Measurements from ENCODE around the gene YEATS2. TPM values are rescaled to one million over a fixed set of nuclear protein-coding genes. Genes with fewer than 3 reads are reported as not detected.

Gene YEATS2
- polyA plus RNA-seq, 1 of the 3 experiments (the other 2 are of a cell fraction), result 19.9 TPM

- WGBS (ENCODE audit: low lambda C conversion rate), result 96% methylated on average over 5 of the region's 5 CpGs
- Histone ChIP-seq H3K9me3 (no peaks in the 10 kb centered on the region), H3K9me2 (no peaks in the 10 kb centered on the region), H3F3A (replicated peaks; ENCODE audit: insufficient read depth) (no peaks in the 10 kb centered on the region), H3K79me2 (ENCODE audit: insufficient read depth) (no peaks in the 10 kb centered on the region), H2AFZ (ENCODE audit: low read depth) (no peak overlapping the region), H4K20me1 (ENCODE audit: insufficient read depth) (no peaks in the 10 kb centered on the region), H3K4me3 (ENCODE audit: low read depth in 2 of 2, low read length in 1 of 2) (no peak overlapping the region), H3K27me3 (ENCODE audit: insufficient read depth) (no peaks in the 10 kb centered on the region), H3K4me1 (ENCODE audit: control insufficient read depth in 1 of 2, insufficient read depth in 2 of 2, low read depth in 1 of 2, low read length in 1 of 2) (no peaks in the 10 kb centered on the region), H3K9ac (no peak overlapping the region), H3K27ac (ENCODE audit: low read depth in 2 of 2, low read length in 1 of 2) (no peak overlapping the region), H3K36me3 (replicated peaks in 1 of 2; ENCODE audit: control insufficient read depth in 1 of 2, insufficient read depth in 2 of 2, low read length in 1 of 2) (peaks cover 61 to 85% of the 10 kb centered on the region in 2 experiments), H3K4me2 (no peak overlapping the region)
- ChIA-PET CTCF (interaction anchor here (0.7 to 1.7 kb wide), 3 partner anchors 13 to 35 kb away, joined by 3 to 5 read pairs (median 3); no protein-coding TSS in a partner anchor), POLR2A (no interaction called here)
- TF ChIP-seq ZBTB33 (IDR thresholded peaks at IDR 0.05; ENCODE audit: borderline replicate concordance, low read depth), result no peak
- TF ChIP-seq SMC3 (IDR thresholded peaks at IDR 0.05; ENCODE audit: low read depth, low read length), result no peak
- TF ChIP-seq GATA2 (CRISPR knock-in tag; IDR thresholded peaks at IDR 0.05), result no peak
- no peak for DNase-seq
Observed at GRCh38 chr3:183754052-183754451, 56.5 kb downstream of the YEATS2 start.

- TF ChIP-seq EP300 (IDR thresholded peaks at IDR 0.05; ENCODE audit: borderline replicate concordance in 1 of 2, low read depth in 1 of 2, low read length in 1 of 2), result no peak
- TF ChIP-seq RFX5 (IDR thresholded peaks at IDR 0.05; ENCODE audit: low read length), result no peak
- TF ChIP-seq REST (IDR thresholded peaks at IDR 0.05; ENCODE audit: low read depth, low read length), result no peak
- TF ChIP-seq MXI1 (IDR thresholded peaks at IDR 0.05; ENCODE audit: low read depth, low read length), result no peak
- no peak for TF ChIP-seq USF1 (IDR thresholded peaks at IDR 0.05; ENCODE audit: borderline replicate concordance, low read depth)
- TF ChIP-seq NRF1 (IDR thresholded peaks at IDR 0.05; ENCODE audit: low read depth, low read length), result no peak
- no peak for TF ChIP-seq TAF1 (IDR thresholded peaks at IDR 0.05; ENCODE audit: borderline replicate concordance, low read depth, low read length)
- no peak for TF ChIP-seq TEAD4 (IDR thresholded peaks at IDR 0.05; ENCODE audit: borderline replicate concordance, insufficient read depth)
- TF ChIP-seq EZH2phosphoT487 (IDR thresholded peaks at IDR 0.05; ENCODE audit: borderline replicate concordance, low read depth), result no peak
- TF ChIP-seq POLR2AphosphoS5 (IDR thresholded peaks at IDR 0.05; ENCODE audit: low read depth, low read length), result no peak
- TF ChIP-seq PBX3 (IDR thresholded peaks at IDR 0.05), result no peak
- TF ChIP-seq GABPA (IDR thresholded peaks at IDR 0.05; ENCODE audit: low read depth), result no peak
- no peak for TF ChIP-seq MAX (IDR thresholded peaks at IDR 0.05; ENCODE audit: low read depth)
- TF ChIP-seq GATA2 (CRISPR knock-in tag; IDR thresholded peaks at IDR 0.05), result no peak
- no peak for TF ChIP-seq FOSL2 (IDR thresholded peaks at IDR 0.05; ENCODE audit: borderline replicate concordance, low read depth)
- TF ChIP-seq SIN3A (IDR thresholded peaks at IDR 0.05; ENCODE audit: borderline replicate concordance, low read depth, low read length), result no peak
- no peak for TF ChIP-seq ELF1 (IDR thresholded peaks at IDR 0.05)
- no peak for TF ChIP-seq NFIC (IDR thresholded peaks at IDR 0.05; ENCODE audit: borderline replicate concordance)
- no peak for DNase-seq
- Histone ChIP-seq H3K4me3 (ENCODE audit: low read depth in 2 of 2, low read length in 1 of 2) (no peak overlapping the region), H2AFZ (ENCODE audit: low read depth) (no peak overlapping the region), H3K9me3 (no peaks in the 10 kb centered on the region), H3K27ac (ENCODE audit: low read depth in 2 of 2, low read length in 1 of 2) (no peak overlapping the region), H3K79me2 (ENCODE audit: insufficient read depth) (no peaks in the 10 kb centered on the region; the same call in 1 of the 2 replicates), H3K4me2 (no peak overlapping the region), H3K4me1 (ENCODE audit: control insufficient read depth in 1 of 2, insufficient read depth in 2 of 2, low read depth in 1 of 2, low read length in 1 of 2) (peaks cover 4% of the 10 kb centered on the region in 2 experiments; a peak in 1 of 4 replicates), H3K9me2 (no peaks in the 10 kb centered on the region), H3K36me3 (replicated peaks in 1 of 2; ENCODE audit: control insufficient read depth in 1 of 2, insufficient read depth in 2 of 2, low read length in 1 of 2) (peaks cover 41 to 51% of the 10 kb centered on the region in 2 experiments), H3K9ac (no peak overlapping the region), H3K27me3 (ENCODE audit: insufficient read depth) (no peaks in the 10 kb centered on the region), H4K20me1 (ENCODE audit: insufficient read depth) (peaks cover 24% of the 10 kb centered on the region), H3F3A (replicated peaks; ENCODE audit: insufficient read depth) (peaks cover 14% of the 10 kb centered on the region)
- WGBS (ENCODE audit: low lambda C conversion rate), result 99% methylated on average over 6 of the region's 6 CpGs
- POLR2A ChIA-PET, result no interaction called here
- CTCF ChIA-PET, result interaction anchor here (1.8 kb wide), 1 partner anchor 293 kb away, joined by 6 read pairs; no protein-coding TSS in a partner anchor
Observed at GRCh38 chr3:183762304-183762703, 64.7 kb downstream of the YEATS2 start.

Data from SK-N-SH (cell line).